HTERT RPE-1 (cell line): Measurements from ENCODE around the gene SLC32A1.

Source experiments
- in situ Hi-C: fragments of 300-500 bp; cut with MboI; formaldehyde crosslinking; loops from 4 replicates; pipeline ENCODE4 v1.14.3; 2020; ENCODE audit warnings: low sequenced_read_pairs

SLC32A1 gene

DNA sequence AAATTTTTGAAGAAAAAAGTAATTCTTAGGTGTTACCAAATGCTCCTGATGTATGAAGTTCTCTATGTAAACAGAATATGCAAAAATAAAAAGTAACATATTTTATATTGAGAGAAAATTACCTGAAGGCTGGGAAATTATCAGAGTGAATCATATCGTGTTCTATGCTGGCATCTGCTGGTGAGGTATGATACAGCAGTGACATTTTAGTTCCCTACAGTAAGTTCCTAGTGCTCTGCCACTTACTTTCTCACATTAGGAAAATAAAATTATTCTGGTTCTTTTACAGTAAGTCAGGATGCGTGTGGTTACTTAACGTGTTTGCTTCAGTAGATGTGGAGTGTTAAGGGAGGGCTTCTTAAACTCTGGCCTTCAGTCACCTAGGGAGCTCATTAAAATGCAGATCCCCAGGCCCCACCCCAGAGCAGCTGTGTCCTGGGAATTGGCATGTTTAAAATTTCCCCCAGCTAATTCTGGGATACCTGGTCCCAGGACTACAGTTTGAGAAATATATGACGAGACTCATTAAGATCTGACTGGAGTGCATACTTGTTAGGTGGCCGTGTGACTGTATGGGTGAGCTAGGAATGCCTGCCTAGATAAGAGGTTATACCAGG, 27.2 kb downstream of the SLC32A1 start:
- in situ Hi-C loops = no loop called here

DNA sequence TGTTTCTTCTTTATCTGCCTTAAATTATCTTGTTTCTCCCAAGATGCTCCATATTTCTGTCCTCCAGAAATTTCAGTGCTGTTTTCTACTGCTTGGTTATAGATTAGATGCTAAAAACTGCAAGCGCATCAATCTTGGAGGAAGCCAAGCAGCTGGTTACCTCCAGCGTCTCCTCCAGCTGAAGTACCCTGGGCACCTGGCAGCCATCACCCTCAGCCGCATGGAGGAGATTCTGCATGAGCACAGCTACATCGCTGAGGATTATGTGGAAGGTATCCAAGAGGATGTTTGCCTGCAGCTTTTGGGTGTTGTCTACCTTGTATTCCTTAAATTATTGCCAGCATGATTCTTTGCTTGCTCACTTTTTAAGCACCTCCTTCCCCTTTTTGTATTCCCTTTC, 27.7 kb downstream of the SLC32A1 start:
- in situ Hi-C loops = no loop called here

DNA sequence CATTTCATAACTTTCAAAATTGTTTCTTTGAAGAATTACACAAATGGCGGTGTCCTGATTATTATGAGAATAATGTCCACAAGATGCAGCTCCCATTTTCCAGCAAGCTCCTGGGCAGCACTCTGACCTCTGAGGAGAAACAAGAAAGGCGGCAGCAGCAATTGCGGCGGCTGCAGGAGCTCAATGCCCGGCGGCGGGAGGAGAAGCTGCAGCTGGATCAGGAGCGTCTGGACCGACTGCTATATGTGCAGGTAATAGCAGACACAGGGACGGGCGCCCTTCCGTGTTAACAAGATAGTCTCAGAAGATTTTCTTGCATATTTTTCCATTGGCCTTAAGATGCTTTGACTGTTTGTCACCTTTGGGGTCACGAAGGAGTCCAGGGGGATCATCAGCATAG, 30.6 kb downstream of the SLC32A1 start:
- in situ Hi-C loops = no loop called here

DNA sequence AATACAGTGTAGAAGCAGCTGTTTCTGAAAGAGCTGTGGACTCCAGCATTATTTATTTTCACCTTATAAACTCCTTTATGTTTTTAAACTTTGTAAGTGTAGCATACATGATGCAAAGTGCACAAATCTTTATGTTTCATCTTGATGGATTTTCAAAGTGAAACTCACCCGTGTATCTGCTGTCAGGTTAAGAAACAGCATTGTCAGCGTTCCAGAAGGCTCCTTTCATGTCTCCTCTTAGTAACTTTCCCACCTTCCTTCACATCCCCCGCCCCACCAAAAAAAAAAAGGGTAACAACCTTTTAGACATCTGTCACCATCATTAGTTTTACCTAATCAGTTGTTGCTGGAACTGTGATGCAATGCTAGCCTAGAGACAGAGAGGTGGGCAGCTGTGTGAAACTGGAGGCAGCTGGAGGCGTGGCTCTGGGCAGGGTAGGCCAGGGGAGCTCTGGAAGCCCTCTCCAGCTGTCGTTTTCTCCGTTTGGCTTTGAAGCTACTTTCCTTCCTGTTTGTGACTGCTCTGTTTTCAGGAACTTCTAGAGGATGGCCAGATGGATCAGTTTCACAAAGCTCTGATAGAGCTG, 31.1 kb downstream of the SLC32A1 start:
- in situ Hi-C loops = no loop called here

DNA sequence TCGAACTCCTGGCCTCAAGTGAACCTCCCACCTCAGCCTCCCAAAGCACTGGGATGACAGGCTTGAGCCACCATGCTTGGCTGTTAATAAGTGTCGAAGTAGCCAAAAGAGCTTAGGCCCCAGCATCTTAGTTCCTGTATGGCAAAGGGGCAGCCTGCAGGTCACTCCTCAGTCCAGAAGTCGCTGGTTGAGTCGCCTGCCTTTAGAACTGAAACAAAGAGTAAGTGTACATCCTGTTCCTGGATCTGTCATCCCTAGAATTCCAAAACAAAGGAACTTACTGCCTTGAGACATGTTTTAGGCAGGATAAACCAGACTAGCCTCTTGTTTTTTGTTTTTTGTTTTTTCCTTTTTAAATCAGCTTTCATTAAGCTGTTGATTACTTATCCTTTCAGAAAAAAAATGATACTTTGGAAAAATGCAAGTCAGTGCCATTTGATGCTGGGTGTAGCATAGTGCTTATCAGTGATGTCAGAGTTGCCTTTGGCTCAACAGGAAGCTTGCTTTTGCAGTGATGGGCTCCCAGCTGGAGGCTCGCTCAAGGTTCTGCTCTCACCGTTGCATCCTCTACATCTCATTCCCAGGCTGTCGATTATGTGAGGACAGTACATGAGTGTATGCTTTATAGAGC, 33.0 kb downstream of the SLC32A1 start:
- in situ Hi-C loops = no loop called here

DNA sequence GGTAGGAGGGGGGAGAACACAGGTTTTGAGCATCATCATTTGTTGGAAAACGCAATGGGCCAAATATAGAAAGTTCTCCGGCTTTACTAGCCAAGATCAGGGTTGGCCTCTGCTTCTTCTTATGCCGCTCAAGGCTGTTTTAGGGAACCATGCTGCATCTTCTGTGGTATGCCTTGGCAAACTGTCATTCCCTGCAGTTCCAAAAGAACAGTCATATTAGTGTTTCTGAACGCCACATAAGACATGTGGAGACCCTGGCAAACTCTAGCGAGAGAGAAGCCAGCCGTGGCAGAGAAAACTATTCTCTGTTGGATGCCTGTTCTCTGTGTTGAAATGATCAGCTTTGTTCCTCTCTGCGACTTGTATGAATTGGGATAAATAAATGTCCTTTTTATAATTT, 34.8 kb downstream of the SLC32A1 start:
- in situ Hi-C loops = no loop called here

DNA sequence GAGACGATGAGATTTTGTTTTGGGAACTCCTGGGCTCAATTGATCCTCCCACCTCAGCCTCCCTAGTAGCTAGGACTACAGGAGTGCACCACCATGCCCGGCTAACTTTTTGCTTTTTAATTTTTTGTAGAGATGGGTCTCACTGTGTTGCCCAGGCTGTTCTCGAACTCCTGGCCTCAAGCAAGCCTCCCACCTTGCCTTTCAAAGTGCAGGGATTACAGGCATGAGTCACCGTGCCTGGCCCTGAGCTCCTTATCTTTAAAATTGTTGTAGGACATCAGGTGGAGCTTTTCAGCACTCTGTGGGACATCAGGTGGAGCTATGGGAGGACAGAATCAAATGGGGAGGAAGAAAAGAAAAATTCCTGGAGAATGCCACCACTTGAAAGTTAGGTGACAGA, 36.7 kb downstream of the SLC32A1 start:
- in situ Hi-C loops = no loop called here

DNA sequence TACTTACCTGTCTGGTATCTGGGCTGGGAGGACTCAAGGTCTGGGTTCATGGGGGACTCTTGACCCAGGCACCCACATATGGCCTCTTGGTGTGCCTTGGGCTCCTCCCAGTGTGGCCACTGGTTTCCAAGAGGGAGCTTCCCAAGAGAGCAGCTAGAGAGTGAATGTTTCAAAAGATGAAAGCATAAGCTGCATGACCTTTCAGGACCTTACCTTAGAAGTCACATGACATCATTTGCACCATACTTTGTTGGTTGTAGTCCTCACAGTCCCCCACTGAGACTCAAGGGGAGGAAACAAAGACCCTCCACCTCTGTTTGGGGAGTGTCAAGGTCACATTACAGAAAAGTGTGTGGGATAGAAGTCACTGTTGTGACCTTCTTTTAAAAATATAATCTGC, 37.9 kb downstream of the SLC32A1 start:
- in situ Hi-C loops = no loop called here

DNA sequence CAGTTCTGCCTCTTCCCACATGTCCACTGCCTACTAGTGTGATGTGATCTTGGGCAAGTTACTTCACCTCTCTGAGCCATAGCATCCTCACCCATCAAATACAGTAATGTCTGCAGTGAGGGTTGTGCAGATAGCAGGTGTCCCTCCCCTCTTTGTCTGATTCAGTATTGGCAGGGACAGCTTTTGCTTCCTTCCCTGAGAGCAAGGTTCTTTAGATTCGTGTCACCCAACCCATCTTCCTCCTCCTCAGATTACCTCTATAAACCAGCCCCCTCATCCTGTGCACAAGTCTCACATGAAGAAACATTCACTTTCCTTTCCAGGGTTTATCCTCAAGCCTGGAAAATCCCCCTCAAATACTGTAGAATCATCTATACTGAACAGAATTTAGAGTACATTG, 39.3 kb downstream of the SLC32A1 start:
- in situ Hi-C loops = no loop called here

DNA sequence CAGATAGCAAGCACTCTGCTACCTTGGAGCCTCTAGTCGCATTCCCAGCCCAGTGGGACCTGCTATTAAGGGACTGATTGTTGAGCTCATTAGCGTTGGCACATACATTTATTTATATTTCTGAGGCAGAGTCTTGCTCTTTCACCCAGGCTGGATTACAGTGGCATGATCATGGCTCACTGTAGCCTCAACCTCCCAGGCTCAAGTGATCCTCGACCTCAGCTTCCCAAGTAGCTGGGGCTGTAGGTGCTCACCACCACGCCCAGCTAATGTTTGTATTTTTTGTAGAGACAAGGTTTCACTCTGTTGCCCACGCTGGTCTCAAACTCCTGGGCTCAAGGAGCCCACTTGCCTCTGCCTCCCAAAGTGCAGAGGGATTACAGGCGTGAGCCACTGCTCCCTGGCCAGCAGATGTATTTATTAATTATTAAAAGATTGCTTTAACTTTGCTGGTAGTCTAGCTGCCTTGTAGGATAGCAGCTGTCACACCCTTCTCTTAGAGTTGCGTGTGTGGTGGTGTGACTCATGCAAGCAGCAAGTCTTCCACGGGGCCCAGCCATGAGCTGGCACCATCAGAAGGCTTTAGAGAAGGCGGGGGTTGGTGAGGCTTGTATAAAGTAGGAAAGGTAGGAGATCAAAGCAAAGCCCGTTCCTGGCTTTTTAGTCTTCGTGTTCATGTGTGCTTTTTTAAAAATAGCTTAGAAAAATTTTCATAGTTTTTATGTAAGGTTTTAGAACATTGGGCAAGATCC, 40.5 kb downstream of the SLC32A1 start:
- in situ Hi-C loops = no loop called here

DNA sequence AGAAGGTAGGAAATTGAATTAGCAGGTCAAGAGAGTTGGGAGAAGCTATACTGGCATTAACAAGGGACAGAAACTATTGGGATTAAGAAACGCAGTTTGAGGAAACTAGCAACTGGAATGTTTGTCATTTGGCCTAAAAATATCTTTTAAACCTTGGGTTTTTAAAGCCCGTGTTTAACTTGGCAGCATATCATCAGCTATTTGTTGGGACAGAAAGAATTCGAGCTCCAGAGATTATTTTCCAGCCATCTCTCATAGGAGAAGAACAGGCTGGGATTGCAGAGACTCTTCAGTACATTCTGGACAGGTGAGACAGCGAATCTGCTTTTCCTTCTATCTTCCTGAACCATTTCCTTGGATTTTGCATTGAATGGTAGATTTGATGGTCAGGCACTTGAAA, 41.8 kb downstream of the SLC32A1 start:
- in situ Hi-C loops = no loop called here

DNA sequence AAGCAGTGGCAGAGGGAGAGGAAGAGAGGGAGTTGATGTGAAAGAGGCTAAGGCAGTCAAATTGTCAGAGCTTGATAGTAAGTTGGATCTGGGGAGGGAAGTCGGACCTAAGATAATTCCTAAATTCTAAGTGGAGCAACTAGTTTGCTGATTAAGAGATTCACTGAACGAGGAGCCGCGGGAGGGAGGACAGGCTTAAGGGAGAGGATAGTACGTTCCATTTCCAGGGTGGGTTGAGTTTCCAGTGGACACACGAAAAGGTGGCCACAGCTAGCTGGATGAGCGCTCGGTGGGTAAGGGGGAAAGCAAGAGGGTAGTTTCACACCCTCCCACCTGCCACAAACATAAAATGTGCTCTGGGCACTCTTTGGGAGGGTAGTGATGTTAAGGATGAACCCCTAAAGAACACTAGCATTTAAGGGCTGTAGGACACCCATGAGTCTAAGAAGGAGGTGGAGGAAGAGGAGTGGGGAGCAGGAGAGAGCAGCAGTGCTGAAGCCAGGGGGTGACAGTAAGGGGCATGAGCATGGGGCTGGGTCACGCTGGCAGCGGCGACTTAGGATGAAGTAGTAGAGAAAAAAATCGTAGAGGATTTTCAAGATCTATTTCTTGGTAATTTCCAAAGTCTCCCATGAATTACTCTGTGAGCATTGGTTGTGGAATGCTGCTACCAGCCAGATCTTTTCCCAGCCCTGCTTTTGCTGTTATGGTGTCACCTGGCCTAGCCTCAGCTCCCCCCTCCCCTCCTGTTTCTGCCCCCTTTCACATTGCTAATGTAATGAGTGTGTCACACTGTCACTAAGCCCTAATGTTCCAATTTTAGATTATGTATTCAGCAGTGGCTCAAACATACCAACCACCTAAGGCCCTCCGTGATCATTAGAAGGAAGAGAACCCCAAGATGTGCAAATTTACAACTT, 45.4 kb downstream of the SLC32A1 start:
- in situ Hi-C loops = no loop called here

DNA sequence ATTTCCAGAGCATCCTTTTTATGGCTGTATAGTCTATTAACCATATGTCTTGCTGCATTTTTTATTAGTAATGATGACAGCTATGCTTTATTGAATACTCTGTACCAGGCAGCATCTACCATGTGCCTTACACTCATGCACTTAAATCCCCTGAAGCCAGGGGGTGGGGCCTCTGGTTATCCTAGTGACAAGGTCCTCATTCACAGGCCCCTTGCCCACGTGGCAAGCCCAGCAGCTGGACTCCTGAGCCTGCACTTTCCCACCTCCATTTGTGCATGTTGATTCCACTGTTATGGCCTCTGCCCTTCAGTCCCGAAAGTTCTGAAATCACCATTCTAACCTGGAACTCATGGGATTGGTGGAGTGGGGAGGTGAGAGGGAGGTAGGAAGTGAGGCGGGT, 46.3 kb downstream of the SLC32A1 start:
- in situ Hi-C loops = no loop called here

DNA sequence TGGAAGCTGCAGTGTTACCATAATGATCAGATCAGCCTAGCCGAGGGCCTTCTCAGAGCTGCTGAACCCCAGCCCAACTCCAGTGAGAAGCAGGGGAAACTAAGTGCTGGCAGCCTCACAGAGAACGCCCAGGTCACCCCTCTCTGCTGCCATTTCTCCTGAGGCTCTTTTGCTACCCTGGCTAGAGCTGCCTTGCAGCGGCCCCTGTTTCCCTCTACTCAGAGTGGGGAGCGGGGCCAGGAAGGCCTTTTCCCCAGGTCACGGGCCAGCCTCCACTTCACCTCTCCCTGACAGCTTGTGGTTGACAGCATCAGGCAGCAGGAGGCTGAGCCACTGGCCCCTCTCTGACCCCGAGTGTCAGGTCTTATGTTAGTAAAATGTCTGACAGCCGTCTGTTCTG, 46.7 kb downstream of the SLC32A1 start:
- in situ Hi-C loops = no loop called here

DNA sequence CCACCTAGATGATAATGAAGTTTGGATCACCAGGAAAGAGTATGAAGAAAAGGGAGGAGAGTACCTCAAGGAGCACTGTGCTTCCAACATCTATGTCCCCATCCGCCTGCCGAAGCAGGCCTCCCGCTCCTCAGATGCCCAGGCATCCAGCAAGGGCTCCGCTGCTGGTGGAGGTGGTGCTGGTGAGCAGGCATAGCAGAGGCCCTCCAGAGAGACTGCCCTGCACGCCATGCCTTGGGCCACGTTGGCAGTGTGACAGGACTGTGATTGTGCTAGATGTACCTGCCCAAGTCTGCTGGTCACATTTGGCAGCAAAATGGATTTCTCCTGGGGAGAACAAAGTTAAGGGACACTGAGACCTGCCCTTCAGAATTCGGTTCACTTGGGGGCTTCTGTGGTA, 47.3 kb downstream of the SLC32A1 start:
- in situ Hi-C loops = no loop called here

DNA sequence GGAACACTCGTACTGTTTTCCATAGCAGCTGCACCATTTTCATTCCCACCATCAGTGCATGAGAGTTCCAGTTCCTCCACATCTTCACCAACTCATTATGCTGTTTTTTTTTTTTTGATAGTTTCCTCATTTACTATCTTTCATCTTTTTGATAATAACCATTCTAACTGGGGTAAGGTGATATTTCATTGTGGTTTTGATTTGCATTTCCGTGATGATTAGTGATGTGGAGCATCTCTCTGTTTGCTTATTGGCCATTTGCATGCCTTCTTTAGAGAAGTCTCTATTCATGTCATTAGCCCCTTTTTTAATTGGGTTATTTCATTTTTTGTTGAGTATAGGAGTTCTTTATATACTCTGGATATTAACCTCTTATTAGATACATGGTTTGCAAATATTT, 49.9 kb downstream of the SLC32A1 start:
- in situ Hi-C loops = no loop called here

DNA sequence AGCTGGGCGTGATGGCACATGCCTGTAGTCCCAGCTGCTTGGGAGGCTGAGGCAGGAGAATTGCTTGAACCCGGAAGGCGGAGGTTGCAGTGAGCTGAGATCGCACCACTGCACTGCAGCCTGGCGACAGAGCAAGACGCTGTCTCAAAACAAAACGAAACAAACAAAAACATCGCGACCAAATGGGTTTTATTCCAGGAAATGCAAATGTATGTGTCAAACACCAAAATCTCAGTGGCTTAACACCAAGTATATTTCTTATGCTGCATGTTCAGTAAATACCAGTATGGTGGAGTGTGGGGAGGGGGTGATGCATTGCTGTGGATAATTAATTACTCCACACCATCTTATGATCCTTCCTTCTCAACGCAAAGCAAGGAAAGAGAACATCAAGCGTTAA, 52.1 kb downstream of the SLC32A1 start:
- in situ Hi-C loops = no loop called here
